GM12891 (cell line): ENCODE measurements around the gene MFAP1.

Experiments
- PAX5 ChIP-seq: IDR thresholded peaks from 2 replicates; pipeline ENCODE4 v1.6.1; 2011; ENCODE audit warnings: low read length, moderate library complexity, mild to moderate bottlenecking; ENCODE audit not compliant: insufficient read depth, severe bottlenecking
- POLR2A ChIP-seq: IDR thresholded peaks from 2 replicates; pipeline ENCODE4 v1.6.1; 2011; ENCODE audit warnings: low read depth, low read length, control low read depth
- POLR2AphosphoS5 ChIP-seq: IDR thresholded peaks from 2 replicates; pipeline ENCODE4 v1.6.1; 2011; ENCODE audit warnings: low read depth, low read length, control low read depth
- POU2F2 ChIP-seq: IDR thresholded peaks from 2 replicates; pipeline ENCODE4 v1.6.1; 2011; ENCODE audit warnings: low read depth, mild to moderate bottlenecking, control low read depth, low read length, moderate library complexity
- SPI1 ChIP-seq: IDR thresholded peaks from 2 replicates; pipeline ENCODE4 v1.6.1; 2011; ENCODE audit warnings: low read depth, low read length, control low read depth
- TAF1 ChIP-seq: IDR thresholded peaks from 2 replicates; pipeline ENCODE4 v1.6.1; 2011; ENCODE audit warnings: low read depth, low read length, control low read depth

GRCh38 chr15:43826029-43826507, 1.6 kb upstream of the MFAP1 start:
- TF ChIP-seq POLR2A (no peak), POLR2AphosphoS5 (no peak), TAF1 (no peak), SPI1 (no peak), PAX5 (no peak), POU2F2 (no peak)
